ENCODE measurements around the gene ZNF385B.

- TF ChIP-seq CTCF (IDR thresholded peaks at IDR 0.05; ENCODE audit: borderline replicate concordance, extremely low read depth, low read length, poor library complexity, severe bottlenecking), result no peak
- TF ChIP-seq EZH2 (IDR thresholded peaks at IDR 0.05; ENCODE audit: borderline replicate concordance, low read depth, low read length, severe bottlenecking), result no peak
These were observed 422.8 kb downstream of the ZNF385B start for GRCh38 chr2:179438654-179439053.

All from DND-41 (cell line).